GM21447 (cell line): ENCODE data around the gene CNTNAP5.

Experiments used
- ATAC-seq: cut with Tn5 transposase; IDR thresholded peaks from one replicate; pipeline ENCODE4 v1.9.1; 2021; ENCODE audit not compliant: unreplicated experiment

The CNTNAP5 gene

DNA sequence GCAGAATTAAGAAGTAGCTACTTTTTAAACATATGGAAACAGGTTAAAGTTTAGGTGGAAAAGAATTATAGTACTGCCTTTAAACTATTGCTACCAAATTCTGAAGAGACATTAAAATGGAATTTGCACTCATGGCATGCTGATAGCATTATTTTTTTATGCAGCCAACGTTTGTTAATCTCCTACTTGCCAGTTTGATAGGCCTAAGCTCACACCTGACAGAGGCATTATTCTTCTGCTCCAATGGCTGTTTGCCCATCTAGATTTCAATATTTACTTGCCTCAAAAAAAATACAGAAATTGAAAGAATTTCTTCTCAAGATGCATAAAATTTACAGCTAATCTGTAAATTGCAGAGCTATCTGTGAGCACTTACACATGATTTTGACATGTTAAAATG is 849.6 kb downstream of the CNTNAP5 start:
- no peak for ATAC-seq

DNA sequence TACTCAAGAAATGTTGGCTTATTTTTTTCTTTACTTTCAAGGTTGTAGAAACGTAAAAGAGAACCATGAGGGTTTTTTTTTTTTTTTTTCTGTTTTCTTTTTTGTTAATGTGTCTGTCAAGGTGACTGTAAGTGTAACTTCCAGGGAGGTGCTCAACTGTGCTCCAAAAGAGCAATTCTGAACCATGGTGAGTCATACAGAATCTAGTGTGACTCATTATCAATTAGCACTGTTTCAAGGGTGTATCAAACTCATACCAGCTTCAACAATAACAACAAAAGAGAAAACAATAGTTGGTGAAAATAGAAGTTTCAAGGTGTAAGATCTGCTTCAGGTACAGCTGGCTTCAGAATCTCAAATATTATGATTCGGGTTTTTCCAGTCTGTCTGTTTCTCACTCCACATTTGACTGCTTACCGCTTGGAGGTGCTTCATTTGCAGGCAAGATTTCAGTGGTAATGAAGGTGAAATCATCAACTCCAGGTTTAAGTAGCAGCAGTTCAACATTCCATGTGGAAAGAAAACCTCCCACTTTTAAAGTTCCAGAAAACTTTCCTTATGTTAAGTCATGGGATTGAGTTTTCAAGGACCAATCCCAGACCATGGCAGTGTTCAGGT is 850.6 kb downstream of the CNTNAP5 start:
- ATAC-seq, result no peak

DNA sequence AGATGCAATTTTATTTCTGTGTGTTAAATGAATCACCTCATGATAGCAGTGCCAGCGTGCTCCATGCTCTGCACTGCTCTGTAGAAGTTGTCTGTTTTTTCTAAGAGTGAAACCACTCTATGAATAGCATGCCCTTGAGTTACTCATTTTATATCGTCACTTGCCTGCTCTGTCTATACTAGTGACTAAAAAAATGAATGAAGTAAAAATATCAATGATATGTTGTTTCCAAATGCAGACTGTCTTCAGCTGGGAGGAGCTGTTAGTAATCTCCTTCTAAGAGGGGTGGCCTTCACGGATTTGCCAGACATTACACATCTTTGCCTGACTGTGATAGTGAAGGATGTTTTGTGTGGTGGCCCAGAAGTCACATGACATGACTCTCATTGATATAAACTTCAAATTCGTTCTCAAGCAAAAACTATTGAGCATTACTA is 852.1 kb downstream of the CNTNAP5 start:
- ATAC-seq, result no peak

DNA sequence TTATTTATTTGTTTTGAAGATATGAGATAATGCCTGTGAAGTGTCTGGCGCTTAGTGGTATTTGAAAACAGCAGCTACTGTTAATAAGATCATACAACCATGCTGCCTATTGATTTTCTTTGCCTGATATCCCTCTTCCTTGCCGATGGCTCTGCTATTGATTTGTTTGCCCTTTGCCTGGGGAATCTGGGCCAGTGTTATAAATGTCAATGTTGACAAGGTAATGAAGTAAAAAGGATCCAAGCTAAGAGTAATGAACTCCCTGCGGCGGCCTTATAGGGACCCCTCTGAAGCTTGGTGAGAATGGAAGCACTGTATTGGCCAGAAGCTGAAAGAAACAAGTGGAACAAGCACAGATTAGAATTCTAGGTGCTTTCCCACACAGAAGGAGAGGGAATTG is 854.6 kb downstream of the CNTNAP5 start:
- ATAC-seq, result no peak

DNA sequence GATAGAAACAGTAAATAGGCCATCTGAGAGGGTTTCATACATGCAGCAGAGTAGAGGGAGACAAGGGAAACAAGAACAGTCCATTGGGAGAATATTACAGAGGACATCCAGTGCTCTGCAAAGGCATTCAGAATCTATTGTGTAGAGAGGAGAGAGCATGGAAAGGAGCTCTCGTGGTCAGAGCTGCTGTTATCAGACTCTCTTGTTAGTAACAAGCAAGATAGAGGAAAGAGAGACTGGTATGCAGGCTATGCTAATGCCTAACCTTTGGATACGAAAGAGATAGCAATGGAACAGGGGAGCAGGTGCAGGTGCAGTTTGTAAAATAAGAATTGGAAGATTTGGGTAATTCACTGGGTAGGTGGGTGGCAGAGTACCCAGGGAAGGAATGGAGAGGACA is 855.9 kb downstream of the CNTNAP5 start:
- no peak for ATAC-seq

DNA sequence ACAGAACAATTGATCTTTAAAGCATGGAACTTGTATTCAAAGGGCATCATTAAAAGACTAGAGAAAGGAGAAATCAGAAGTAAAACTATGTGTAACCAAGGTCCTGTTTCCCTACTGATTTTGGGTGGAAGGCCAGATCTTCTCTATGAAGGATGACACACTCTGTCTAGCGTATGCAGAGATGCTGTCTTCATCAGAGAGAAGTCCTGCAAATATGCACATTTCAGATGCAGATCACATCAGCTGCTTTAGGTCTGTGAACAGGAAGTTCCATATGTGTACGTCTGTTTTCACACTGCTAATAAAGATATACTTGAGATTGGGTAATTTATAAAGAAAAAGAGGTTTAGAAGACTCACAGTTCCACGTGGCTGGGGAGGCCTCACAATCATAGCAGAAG is 857.3 kb downstream of the CNTNAP5 start:
- no peak for ATAC-seq

DNA sequence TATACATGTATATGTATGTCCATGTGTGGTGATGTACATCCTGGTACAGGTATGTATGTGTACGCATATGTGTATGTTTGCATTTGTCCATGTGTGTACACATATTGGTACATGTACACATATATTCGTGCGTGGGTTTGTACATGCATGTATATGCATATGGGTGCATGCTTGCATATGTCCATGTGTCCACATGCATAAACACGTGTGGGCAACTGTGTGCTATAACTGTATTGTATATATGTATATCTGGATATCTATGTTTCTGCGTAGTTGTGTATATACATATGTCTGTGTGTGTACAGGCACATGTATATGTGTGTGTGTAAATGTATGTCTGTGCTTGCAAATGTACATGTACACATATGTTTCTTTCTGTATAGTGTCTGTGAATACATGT is 858.5 kb downstream of the CNTNAP5 start:
- ATAC-seq, result no peak

DNA sequence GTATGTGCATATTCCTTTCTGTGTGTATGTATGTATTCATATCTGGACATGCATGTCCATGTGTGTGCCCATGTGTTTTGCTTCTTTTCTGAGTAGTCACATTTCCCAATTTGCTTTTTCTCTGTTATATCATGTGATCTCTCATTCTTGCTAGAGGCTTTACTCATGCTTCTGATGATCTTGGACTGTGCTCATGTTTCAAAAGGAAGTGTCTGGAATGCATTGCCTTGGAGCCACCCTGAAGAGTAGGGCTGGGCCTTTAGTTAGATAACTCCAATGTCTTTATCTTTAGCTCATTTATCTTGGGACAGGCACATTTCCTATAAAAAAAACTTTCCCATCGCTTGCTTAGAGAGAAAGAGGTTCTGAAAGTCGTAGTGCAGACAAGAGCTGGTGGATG is 859.2 kb downstream of the CNTNAP5 start:
- no peak for ATAC-seq

DNA sequence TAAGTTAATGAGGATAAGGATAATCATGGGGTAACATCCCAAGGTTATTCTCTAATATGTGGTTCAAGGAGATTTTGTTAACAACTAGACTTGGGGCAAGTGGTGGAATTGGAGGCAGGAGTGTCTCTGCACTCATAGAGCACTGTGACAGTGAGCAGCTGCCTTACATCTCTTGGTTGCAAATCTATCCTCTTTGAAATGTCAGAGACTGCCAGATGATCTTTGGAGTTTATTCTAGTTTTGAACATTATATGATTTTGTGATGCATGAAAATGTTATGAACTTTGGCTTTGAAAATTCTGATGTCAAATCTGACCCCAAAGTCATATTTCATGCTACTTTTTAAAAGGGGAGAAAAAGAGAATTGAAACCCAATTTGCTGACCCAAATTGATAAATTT is 861.1 kb downstream of the CNTNAP5 start:
- no peak for ATAC-seq

DNA sequence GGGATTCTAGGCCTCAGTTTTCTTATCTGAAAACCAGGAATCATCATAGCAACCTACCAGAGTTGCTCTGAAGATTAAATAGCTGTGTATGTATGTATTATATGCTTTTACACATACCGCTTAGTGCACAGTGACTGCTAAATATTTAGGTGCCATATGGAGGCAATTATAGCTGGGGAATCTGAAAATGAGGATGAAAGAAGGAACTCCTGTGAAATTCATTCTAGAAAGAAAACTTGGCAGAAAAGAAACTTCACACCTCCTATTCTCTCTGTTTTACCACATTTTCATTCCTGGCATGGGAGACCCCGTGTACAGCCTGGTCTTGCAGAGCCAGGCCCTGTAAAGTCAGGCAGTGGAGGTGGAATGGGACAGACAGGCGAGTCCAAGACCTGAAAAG is 862.4 kb downstream of the CNTNAP5 start:
- no peak for ATAC-seq

DNA sequence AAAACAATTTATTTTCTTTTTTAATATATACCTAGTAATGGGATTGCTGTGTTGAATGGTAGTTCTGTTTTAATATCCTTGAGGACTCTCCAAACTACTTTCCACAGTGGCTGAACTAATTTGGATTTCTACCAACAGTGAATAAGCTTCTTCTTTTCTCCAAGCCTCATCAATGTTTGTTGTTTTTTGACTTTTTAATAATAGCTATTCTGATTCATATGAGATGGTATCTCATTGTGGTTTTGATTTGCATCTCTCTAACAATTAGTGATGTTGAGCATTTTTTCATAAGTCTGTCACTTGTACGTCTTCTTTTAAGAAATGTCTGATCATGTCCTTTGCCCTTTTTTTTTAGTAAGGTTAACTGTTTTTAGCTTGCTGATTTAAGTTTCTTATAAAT is 863.3 kb downstream of the CNTNAP5 start:
- no peak for ATAC-seq

DNA sequence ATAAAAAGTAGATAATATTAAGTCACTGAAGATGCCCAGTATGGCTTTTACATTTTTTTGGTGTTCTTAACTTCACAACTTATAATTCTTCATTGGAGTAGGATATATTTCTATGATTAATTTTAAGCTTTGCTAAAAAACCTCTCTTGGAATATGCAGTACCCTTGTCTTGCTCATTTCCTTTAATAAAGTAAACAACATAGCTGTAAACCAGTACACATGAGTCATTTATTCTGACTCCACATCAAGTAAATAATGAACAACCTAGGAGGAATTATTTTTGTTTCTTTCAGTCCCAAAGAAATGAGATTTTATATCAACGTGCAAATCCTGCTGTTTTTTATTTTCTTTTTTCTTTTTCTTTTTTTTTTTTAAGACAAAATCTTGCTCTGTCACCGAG is 869.1 kb downstream of the CNTNAP5 start:
- no peak for ATAC-seq

DNA sequence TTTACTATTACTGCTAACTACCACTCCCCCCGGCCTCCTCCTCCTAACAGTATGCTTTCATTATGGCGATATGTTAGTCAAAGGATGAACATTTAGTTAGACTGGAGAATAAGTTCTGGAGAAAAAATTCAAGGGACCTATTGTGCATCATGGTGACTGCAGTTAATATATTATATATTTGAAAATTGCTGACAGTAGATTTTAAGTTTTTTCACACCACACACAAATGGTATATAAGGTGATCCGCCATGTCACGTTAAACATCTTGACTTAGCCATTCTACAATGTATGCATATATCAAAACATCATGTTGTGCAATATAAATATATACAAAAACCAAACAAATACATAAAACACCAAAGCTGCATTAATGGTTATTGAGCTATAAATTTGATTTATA is 873.7 kb downstream of the CNTNAP5 start:
- no peak for ATAC-seq

DNA sequence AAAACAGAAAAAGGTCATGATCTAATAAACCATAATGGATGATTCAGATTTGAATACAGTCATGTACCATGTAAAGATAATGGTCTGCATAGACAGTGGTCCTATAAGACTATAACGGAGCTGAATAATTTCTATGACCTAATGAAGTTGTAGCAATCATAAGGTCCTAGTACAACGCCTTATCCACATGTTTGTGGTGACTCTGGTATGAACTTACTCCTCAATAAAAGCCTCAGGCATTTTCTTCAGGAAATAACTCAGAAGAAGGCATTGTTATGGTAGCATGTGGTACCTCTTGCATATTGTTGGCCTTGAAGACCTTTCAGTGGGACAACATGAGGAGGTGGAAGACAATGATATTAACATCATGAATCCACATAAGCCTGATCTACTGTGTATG is 883.3 kb downstream of the CNTNAP5 start:
- no peak for ATAC-seq

DNA sequence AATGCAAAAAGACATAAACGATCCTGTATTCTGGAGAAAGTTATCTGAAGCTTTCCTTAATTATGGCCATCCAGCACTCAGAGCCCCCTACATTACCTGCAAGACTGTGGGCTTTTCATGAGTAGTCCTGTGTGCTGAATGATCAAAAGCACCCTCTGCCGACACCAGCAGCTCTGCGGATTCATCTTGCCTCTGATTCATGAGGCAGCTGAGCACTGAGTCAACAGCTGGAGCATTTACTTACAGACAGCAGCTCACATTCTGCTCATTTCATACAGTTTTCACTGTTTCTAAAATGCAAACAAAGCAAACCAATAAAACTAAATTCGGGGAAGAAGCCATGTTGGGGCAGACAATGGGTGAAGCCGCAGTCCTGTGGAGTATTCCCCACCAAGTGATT is 886.5 kb downstream of the CNTNAP5 start:
- ATAC-seq, result no peak

DNA sequence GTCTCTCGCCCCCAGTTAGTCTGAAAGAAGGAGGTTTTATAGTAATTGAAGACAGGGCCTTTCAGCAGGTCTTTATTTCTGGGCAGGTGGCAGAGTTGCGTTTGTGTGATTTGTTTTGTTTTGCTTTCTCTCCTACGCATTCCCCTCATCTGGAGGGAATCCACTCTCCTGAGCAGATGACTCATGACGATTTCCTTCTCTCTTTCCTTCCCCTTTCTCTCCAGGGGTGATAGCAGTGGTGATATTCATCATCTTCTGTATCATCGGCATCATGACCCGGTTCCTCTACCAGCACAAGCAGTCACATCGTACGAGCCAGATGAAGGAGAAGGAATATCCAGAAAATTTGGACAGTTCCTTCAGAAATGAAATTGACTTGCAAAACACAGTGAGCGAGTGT is 888.8 kb downstream of the CNTNAP5 start:
- no peak for ATAC-seq

DNA sequence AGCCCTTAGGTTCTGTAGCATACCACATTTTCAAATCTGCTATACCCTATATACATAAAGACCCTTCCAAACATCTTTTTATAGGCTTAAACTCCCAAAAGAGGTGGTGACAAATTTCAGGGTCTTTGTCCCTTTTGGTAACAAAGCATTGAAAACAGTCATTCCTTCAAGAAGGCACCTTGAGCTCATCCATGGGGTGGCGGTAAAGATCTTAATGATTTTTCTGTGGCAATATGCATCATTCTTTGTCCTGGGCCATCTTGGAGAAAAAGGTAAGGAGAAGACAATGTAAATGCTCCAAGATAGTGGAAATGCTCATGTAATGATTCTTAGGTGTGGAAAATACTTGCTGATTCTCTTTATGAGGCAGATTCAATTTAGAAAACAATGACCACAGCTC is 890.5 kb downstream of the CNTNAP5 start:
- ATAC-seq, result no peak

DNA sequence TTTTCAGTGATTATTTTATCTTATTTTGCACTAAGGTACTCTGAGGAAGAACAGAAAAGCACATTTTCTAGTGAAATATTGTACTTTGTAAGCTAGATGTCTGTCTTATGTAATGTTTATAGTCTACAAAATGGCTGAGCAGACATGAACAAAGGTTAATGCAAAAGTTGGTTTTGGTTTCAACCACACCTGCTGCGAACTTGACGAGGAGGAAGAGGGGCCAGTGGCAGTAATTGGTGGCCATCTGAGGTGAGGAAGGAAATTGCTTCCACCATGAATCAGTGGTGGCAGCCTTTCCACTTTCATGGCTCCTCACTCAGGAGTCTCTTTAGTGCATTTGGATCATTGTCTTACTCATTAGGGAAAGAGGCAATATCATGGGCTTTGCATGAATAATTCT is 894.2 kb downstream of the CNTNAP5 start:
- no peak for ATAC-seq

DNA sequence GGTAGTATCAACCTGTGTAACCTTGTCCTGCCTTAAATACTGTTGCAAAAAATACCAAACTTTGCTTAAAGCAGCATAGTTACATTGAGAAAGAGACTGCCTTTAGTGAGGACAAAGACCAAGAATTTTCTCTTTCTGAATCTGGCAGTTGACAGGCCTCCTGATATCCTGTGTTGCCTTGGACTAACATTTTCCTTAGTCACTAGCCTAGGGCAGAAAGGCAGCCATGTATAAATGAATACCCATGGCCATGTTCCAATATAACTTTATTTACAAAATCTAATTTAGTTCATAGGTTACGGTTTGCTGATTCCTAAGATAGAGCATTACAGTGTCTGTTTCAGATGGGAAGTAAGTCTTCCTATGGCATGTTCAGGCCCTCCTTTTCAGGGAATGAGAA is 895.4 kb downstream of the CNTNAP5 start:
- ATAC-seq, result no peak

DNA sequence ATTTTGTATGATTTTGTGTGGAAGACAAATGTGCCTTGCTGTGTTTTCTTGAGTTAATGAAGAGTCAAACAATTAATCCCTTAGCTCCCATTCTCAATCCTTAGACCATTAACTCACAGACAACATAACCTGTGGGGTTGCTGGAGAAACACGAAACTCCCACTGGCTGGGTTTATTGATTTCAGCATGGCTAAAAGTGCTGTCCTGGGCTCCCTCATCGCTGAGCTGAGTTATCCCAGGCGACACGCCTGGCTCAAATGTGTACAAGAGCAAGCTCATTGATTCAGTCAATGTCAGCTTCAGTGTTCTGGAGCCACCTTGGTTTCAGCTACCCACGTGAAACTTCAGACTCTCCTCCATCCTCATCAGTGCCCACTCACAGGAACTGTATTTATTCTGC is 896.1 kb downstream of the CNTNAP5 start:
- ATAC-seq, result no peak

DNA sequence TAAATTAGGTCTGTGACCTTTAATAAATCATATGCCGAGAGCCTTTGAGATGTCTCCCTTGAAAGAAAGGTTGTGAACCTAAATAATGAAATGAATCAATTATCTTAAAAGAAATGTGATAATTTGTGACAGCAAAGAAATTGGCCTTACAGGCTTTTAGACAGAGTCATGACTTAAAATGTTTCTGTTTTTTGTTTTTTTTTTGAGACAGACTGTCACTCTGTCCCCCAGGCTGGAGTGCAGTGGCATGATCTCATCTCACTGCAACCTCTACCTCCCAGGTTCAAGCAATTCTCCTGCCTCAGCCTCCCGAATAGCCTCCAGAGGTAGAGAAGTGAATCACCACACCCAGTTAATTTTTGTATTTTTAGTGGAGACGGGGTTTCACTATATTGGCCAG is 898.0 kb downstream of the CNTNAP5 start:
- no peak for ATAC-seq

DNA sequence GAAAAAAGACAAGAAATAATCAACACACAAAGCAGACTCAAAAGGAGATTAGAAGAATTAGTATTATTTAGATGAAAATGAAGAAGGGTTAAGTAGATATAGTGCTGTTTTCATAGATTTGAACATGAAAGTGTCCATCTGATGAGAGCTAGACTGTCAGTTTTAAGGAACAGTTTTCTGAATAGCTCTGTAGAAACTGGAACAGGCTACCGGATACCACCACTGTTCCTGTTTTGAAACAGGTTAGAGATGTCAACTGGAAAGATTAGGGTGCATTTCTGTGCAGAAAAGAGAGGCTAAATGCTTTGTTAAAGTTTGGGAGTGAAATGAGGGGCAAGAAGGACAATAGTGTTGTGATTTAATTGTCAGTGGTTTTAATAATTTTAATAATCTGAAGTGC is 908.8 kb downstream of the CNTNAP5 start:
- ATAC-seq, result no peak

DNA sequence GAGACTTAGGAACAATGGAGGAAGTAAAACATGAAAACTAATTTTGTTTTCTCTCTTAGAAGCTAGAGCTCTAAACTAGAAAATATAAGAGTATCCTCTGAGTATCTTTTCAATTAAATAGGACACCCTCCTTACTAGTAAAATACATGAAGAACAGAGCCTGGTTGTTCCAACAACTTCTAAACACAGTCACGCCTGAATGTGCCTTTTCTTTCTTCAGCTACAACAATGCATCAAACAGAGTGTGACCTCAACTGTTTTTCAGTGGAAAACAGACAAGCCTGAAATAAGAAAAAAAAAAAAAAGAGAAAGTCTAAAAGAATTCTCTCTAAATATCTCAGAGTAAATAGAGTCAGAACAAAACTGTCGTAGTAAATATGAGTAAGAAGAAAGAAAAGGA is 928.8 kb downstream of the CNTNAP5 start:
- ATAC-seq, result no peak

DNA sequence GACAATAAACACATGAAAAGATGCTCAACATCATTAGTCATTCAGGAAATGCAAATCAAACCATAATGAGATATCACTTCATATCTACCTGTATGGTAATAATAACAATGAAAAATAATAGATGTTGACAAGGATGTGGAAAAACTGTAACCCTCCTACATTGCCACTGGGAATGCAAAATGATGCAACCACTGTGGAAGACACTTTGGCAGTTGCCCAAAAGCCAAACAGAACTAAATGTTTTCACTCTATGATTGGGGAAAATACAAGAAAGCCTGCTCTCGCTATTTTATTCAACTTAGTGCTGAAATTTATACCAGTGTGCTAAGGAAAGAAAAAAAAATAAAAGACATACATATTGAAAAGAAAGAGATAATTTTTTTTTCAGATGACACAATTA is 934.5 kb downstream of the CNTNAP5 start:
- ATAC-seq, result no peak
